ENCODE results near the gene PPP1R12B. TPM values are rescaled to one million over a fixed set of nuclear protein-coding genes. Genes with fewer than 3 reads are reported as not detected.
"Not testable (repeated sequence)": the region's sequence is repeated elsewhere in the genome, so short reads cannot be mapped to it uniquely, and the experiment has no call there.

PPP1R12B gene
- total RNA-seq, 1 donor, result 21.6 TPM

GRCh38 chr1:202605515-202605914 lies 257.0 kb downstream of the PPP1R12B start:
- DNase-seq (ENCODE audit: low read depth), result no peak
- TF ChIP-seq CTCF (IDR thresholded peaks at IDR 0.05; ENCODE audit: insufficient read depth, low read depth, low read length), result no peak
- no peak overlapping the region for H3K4me3 ChIP-seq (ENCODE audit: low read depth, low read length)

GRCh38 chr1:202612036-202612435 lies 263.5 kb downstream of the PPP1R12B start:
- H3K4me3 ChIP-seq (ENCODE audit: low read depth, low read length); DNase-seq (ENCODE audit: low read depth): not testable (repeated sequence)

- TF ChIP-seq CTCF (IDR thresholded peaks at IDR 0.05; ENCODE audit: insufficient read depth, low read depth, low read length), result no peak
- H3K4me3 ChIP-seq (ENCODE audit: low read depth, low read length), result no peak overlapping the region
- no peak for DNase-seq (ENCODE audit: low read depth)
Measured at GRCh38 chr1:202613571-202613970, 265.1 kb downstream of the PPP1R12B start.

- H3K4me3 ChIP-seq (ENCODE audit: low read depth, low read length), result not testable (repeated sequence)
- TF ChIP-seq CTCF (IDR thresholded peaks at IDR 0.05; ENCODE audit: insufficient read depth, low read depth, low read length), result peak; percentile 18
- DNase-seq (ENCODE audit: low read depth), result peak; percentile 13
Measured at GRCh38 chr1:202614363-202615207, 266.1 kb downstream of the PPP1R12B start.

GRCh38 chr1:202615208-202615500 lies 266.7 kb downstream of the PPP1R12B start:
- not testable (repeated sequence) for DNase-seq (ENCODE audit: low read depth); H3K4me3 ChIP-seq (ENCODE audit: low read depth, low read length)

GRCh38 chr1:202615501-202616354 lies 267.2 kb downstream of the PPP1R12B start:
- TF ChIP-seq CTCF (IDR thresholded peaks at IDR 0.05; ENCODE audit: insufficient read depth, low read depth, low read length), result no peak
- DNase-seq (ENCODE audit: low read depth), result peak; percentile 80
- H3K4me3 ChIP-seq (ENCODE audit: low read depth, low read length), result no peak overlapping the region

GRCh38 chr1:202616355-202616915 lies 267.9 kb downstream of the PPP1R12B start:
- H3K4me3 ChIP-seq (ENCODE audit: low read depth, low read length), result no peak overlapping the region
- no peak for TF ChIP-seq CTCF (IDR thresholded peaks at IDR 0.05; ENCODE audit: insufficient read depth, low read depth, low read length)
- DNase-seq (ENCODE audit: low read depth), result no peak

GRCh38 chr1:202619012-202619411 lies 270.5 kb downstream of the PPP1R12B start:
- H3K4me3 ChIP-seq (ENCODE audit: low read depth, low read length), result not testable (repeated sequence)
- peak; percentile 5 for DNase-seq (ENCODE audit: low read depth)

Measured in fibroblast of villous mesenchyme (primary cell).